ENCODE data around the gene RASA3. TPM values are rescaled to one million over a fixed set of nuclear protein-coding genes. Genes with fewer than 3 reads are reported as not detected.

RASA3 gene
- total RNA-seq, 2 experiments from 2014 or later = 3.6 to 17.9 TPM

- ChIA-PET CTCF (ENCODE audit: unreplicated experiment) (no interaction called here), POLR2A (no interaction called here)
- no peaks in the 10 kb centered on the region for H3K79me2 ChIP-seq (ENCODE audit: insufficient read depth, low read depth, low read length)
- intact Hi-C loops (cut with micrococcal nuclease; ENCODE audit: unreplicated experiment) = no loop called here
- H3K36me3 ChIP-seq (ENCODE audit: insufficient read depth, low read length) = no peaks in the 10 kb centered on the region
- H4K20me1 ChIP-seq (ENCODE audit: insufficient read depth, low read length) = no peaks in the 10 kb centered on the region
- H3K4me3 ChIP-seq (ENCODE audit: low read depth, low read length, poor library complexity, severe bottlenecking) = no peak overlapping the region
- no peak overlapping the region for H2AFZ ChIP-seq (ENCODE audit: low read length)
- no peak overlapping the region for H3K27ac ChIP-seq (ENCODE audit: low read depth, low read length, poor library complexity, severe bottlenecking)
- H3K4me2 ChIP-seq (ENCODE audit: low read length) = no peak overlapping the region
- no peaks in the 10 kb centered on the region for H3K9me3 ChIP-seq (ENCODE audit: low read length)
- DNase-seq (ENCODE audit: low spot score) = no peak
- H3K4me1 ChIP-seq (ENCODE audit: insufficient read depth, low read length, poor library complexity, severe bottlenecking) = no peaks in the 10 kb centered on the region
- no peaks in the 10 kb centered on the region for H3K9me2 ChIP-seq (ENCODE audit: insufficient read depth, low read length)
- no peak for TF ChIP-seq CTCF (conservative IDR thresholded peaks at IDR 0.05; ENCODE audit: low read length)
- no peak for TF ChIP-seq EZH2phosphoT487 (IDR thresholded peaks at IDR 0.05; ENCODE audit: borderline replicate concordance, low read depth, low read length)
- no TSS peak for BruUV-seq (replicated peaks)
Measured at GRCh38 chr13:114082849-114083645, 49.4 kb downstream of the RASA3 start.

- intact Hi-C loops (cut with micrococcal nuclease; ENCODE audit: unreplicated experiment) = no loop called here
Measured at GRCh38 chr13:114081761-114082681, 50.4 kb downstream of the RASA3 start.

More at GRCh38 chr13:114081761-114082681, 50.4 kb downstream of the RASA3 start:
- H2AFZ ChIP-seq (ENCODE audit: low read length) = no peak overlapping the region
- BruUV-seq (replicated peaks) = no TSS peak
- no peak overlapping the region for H3K4me3 ChIP-seq (ENCODE audit: low read depth, low read length, poor library complexity, severe bottlenecking)
- H3K9me3 ChIP-seq (ENCODE audit: low read length) = no peaks in the 10 kb centered on the region
- no peaks in the 10 kb centered on the region for H3K79me2 ChIP-seq (ENCODE audit: insufficient read depth, low read depth, low read length)
- no peaks in the 10 kb centered on the region for H3K36me3 ChIP-seq (ENCODE audit: insufficient read depth, low read length)
- H3K9me2 ChIP-seq (ENCODE audit: insufficient read depth, low read length) = no peaks in the 10 kb centered on the region
- no peaks in the 10 kb centered on the region for H4K20me1 ChIP-seq (ENCODE audit: insufficient read depth, low read length)
- POLR2A ChIA-PET = no interaction called here
- CTCF ChIA-PET (ENCODE audit: unreplicated experiment) = no interaction called here
- TF ChIP-seq CTCF (conservative IDR thresholded peaks at IDR 0.05; ENCODE audit: low read length) = no peak
- no peak for TF ChIP-seq EZH2phosphoT487 (IDR thresholded peaks at IDR 0.05; ENCODE audit: borderline replicate concordance, low read depth, low read length)
- DNase-seq (ENCODE audit: low spot score) = no peak
- H3K4me2 ChIP-seq (ENCODE audit: low read length) = no peak overlapping the region
- no peaks in the 10 kb centered on the region for H3K4me1 ChIP-seq (ENCODE audit: insufficient read depth, low read length, poor library complexity, severe bottlenecking)
- H3K27ac ChIP-seq (ENCODE audit: low read depth, low read length, poor library complexity, severe bottlenecking) = no peak overlapping the region
